ENCODE results near the gene AHR. TPM values are rescaled to one million over a fixed set of nuclear protein-coding genes. Genes with fewer than 3 reads are reported as not detected.

The AHR gene
- polyA plus RNA-seq (2013) = 65.1 TPM

GRCh38 chr7:17298102-17298839 is at the start of gene AHR:
Gene AHR (plus strand): TSS chr7:17298652. CDS start chr7:17299265, 613 bp downstream.
- peaks cover 16 to 35% (median 33%) of the 10 kb centered on the region in 4 experiments for H3K4me1 ChIP-seq (ENCODE audit: control extremely low read depth in 1 of 4, control insufficient read depth in 4 of 4, insufficient read depth in 4 of 4, low read length in 3 of 4)
- peak; percentile 95 to 97 (median 96) for DNase-seq
- no peaks in the 10 kb centered on the region for H3K27me3 ChIP-seq (replicated peaks in 2 of 5; ENCODE audit: control insufficient read depth in 4 of 5, insufficient read depth in 5 of 5, low read length in 4 of 5)
- no peaks in the 10 kb centered on the region for H3K9me3 ChIP-seq (ENCODE audit: control extremely low read depth in 1 of 5, control insufficient read depth in 4 of 5, insufficient read depth in 2 of 5, low read depth in 1 of 5, low read length in 4 of 5)
- peak within 1 kb of the TSS; percentile 85 to 100 (median 93) for H3K4me3 ChIP-seq (ENCODE audit: control insufficient read depth in 1 of 7, extremely low read depth in 1 of 7, insufficient read depth in 4 of 7, low read depth in 2 of 7, low read length in 6 of 7)
- ChIA-PET CTCF (interaction anchor here (1.0 to 3.1 kb wide), 6 partner anchors 9 to 380 kb away, joined by 4 to 12 read pairs (median 6); no protein-coding TSS in a partner anchor), POLR2A (interaction anchor here (1.1 to 1.3 kb wide), 2 partner anchors 24 to 261 kb away, joined by 3 to 6 read pairs; no protein-coding TSS in a partner anchor)
- 3% methylated on average over 34 of the region's 46 CpGs for WGBS (ENCODE audit: insufficient coverage)
- no peaks in the 10 kb centered on the region for H3K36me3 ChIP-seq (ENCODE audit: control insufficient read depth in 4 of 4, insufficient read depth in 4 of 4, low read length in 3 of 4)
- H3K27ac ChIP-seq (ENCODE audit: insufficient read depth in 1 of 2, low read depth in 1 of 2, low read length in 2 of 2, poor library complexity in 1 of 2, severe bottlenecking in 2 of 2) = peak within 1 kb of the TSS; percentile 46 to 71

- no peaks in the 10 kb centered on the region for H3K27me3 ChIP-seq (replicated peaks in 2 of 5; ENCODE audit: control insufficient read depth in 4 of 5, insufficient read depth in 5 of 5, low read length in 4 of 5)
- peaks cover 0 to 5% (median 0%) of the 10 kb centered on the region in 4 experiments for H3K4me1 ChIP-seq (ENCODE audit: control extremely low read depth in 1 of 4, control insufficient read depth in 4 of 4, insufficient read depth in 4 of 4, low read length in 3 of 4)
- WGBS (ENCODE audit: insufficient coverage) = no CpG with 5 or more reads among the region's 3 CpGs
- ChIA-PET POLR2A (no interaction called here), CTCF (no interaction called here)
- no peak overlapping the region for H3K4me3 ChIP-seq (ENCODE audit: control insufficient read depth in 1 of 7, extremely low read depth in 1 of 7, insufficient read depth in 4 of 7, low read depth in 2 of 7, low read length in 6 of 7)
- H3K9me3 ChIP-seq (ENCODE audit: control extremely low read depth in 1 of 5, control insufficient read depth in 4 of 5, insufficient read depth in 2 of 5, low read depth in 1 of 5, low read length in 4 of 5) = no peaks in the 10 kb centered on the region
- H3K36me3 ChIP-seq (ENCODE audit: control insufficient read depth in 4 of 4, insufficient read depth in 4 of 4, low read length in 3 of 4) = no peaks in the 10 kb centered on the region
- no peak overlapping the region for H3K27ac ChIP-seq (ENCODE audit: insufficient read depth in 1 of 2, low read depth in 1 of 2, low read length in 2 of 2, poor library complexity in 1 of 2, severe bottlenecking in 2 of 2)
- no peak for DNase-seq
Measured at GRCh38 chr7:17253885-17254284, 44.6 kb upstream of the AHR start.

DNA sequence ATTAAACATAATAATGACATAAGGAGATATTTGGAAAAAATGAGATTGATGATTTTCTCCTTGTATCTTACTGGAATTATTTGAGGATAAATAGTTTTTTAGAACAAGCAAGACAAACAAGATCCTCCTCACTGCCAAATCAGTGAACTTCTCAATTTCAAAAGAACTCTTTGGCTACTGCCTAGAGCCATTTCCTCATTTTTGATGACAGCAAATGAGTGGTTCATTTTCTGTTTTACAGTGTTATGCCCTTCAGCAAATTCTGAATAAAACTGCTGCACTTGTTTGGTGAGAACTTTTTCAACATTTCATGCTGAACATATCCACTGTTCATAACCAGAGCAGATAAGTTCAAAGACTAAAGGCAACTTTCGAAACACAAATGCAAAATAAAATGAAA is 42.5 kb upstream of the AHR start:
- Histone ChIP-seq H3K36me3 (ENCODE audit: control insufficient read depth in 4 of 4, insufficient read depth in 4 of 4, low read length in 3 of 4) (no peaks in the 10 kb centered on the region), H3K27ac (ENCODE audit: insufficient read depth in 1 of 2, low read depth in 1 of 2, low read length in 2 of 2, poor library complexity in 1 of 2, severe bottlenecking in 2 of 2) (no peak overlapping the region), H3K4me1 (ENCODE audit: control extremely low read depth in 1 of 4, control insufficient read depth in 4 of 4, insufficient read depth in 4 of 4, low read length in 3 of 4) (peaks cover 0 to 5% (median 0%) of the 10 kb centered on the region in 4 experiments), H3K4me3 (ENCODE audit: control insufficient read depth in 1 of 7, extremely low read depth in 1 of 7, insufficient read depth in 4 of 7, low read depth in 2 of 7, low read length in 6 of 7) (no peak overlapping the region), H3K27me3 (replicated peaks in 2 of 5; ENCODE audit: control insufficient read depth in 4 of 5, insufficient read depth in 5 of 5, low read length in 4 of 5) (no peaks in the 10 kb centered on the region), H3K9me3 (ENCODE audit: control extremely low read depth in 1 of 5, control insufficient read depth in 4 of 5, insufficient read depth in 2 of 5, low read depth in 1 of 5, low read length in 4 of 5) (no peaks in the 10 kb centered on the region)
- POLR2A ChIA-PET = no interaction called here
- no CpG with 5 or more reads among the region's 1 CpG for WGBS (ENCODE audit: insufficient coverage)
- peak in 2 of 3 donors; percentile 43 to 58 for DNase-seq
- CTCF ChIA-PET = no interaction called here

- Histone ChIP-seq H3K9me3 (ENCODE audit: control extremely low read depth in 1 of 5, control insufficient read depth in 4 of 5, insufficient read depth in 2 of 5, low read depth in 1 of 5, low read length in 4 of 5) (no peaks in the 10 kb centered on the region), H3K27me3 (replicated peaks in 2 of 5; ENCODE audit: control insufficient read depth in 4 of 5, insufficient read depth in 5 of 5, low read length in 4 of 5) (no peaks in the 10 kb centered on the region), H3K36me3 (ENCODE audit: control insufficient read depth in 4 of 4, insufficient read depth in 4 of 4, low read length in 3 of 4) (no peaks in the 10 kb centered on the region), H3K4me3 (ENCODE audit: control insufficient read depth in 1 of 7, extremely low read depth in 1 of 7, insufficient read depth in 4 of 7, low read depth in 2 of 7, low read length in 6 of 7) (no peak overlapping the region), H3K27ac (ENCODE audit: insufficient read depth in 1 of 2, low read depth in 1 of 2, low read length in 2 of 2, poor library complexity in 1 of 2, severe bottlenecking in 2 of 2) (no peak overlapping the region), H3K4me1 (ENCODE audit: control extremely low read depth in 1 of 4, control insufficient read depth in 4 of 4, insufficient read depth in 4 of 4, low read length in 3 of 4) (peaks cover 0 to 5% (median 0%) of the 10 kb centered on the region in 4 experiments)
- no CpG with 5 or more reads among the region's 2 CpGs for WGBS (ENCODE audit: insufficient coverage)
- no peak for DNase-seq
- POLR2A ChIA-PET = no interaction called here
- CTCF ChIA-PET = no interaction called here
Measured at GRCh38 chr7:17256375-17256774, 42.1 kb upstream of the AHR start.

DNA sequence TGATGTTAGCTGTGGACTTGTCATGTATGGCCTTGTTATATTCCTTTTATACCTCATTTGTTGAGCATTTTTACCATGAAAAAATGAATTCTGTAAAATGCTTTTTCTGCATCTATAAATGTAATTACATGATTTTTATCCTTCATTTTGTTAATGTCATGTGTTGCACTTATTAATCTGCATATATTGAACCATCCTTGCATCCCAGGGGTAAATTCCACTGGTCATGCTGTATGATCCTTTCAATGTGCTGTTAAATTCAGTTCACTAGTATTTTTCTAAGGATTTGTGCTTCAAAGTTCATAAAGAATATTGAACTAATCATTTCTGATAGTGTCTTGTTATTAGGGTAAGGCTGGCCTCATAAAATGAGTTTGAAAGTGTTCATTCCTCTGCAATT is 31.9 kb upstream of the AHR start:
- Histone ChIP-seq H3K27me3 (replicated peaks in 2 of 5; ENCODE audit: control insufficient read depth in 4 of 5, insufficient read depth in 5 of 5, low read length in 4 of 5) (no peaks in the 10 kb centered on the region), H3K27ac (ENCODE audit: insufficient read depth in 1 of 2, low read depth in 1 of 2, low read length in 2 of 2, poor library complexity in 1 of 2, severe bottlenecking in 2 of 2) (no peak overlapping the region), H3K36me3 (ENCODE audit: control insufficient read depth in 4 of 4, insufficient read depth in 4 of 4, low read length in 3 of 4) (peaks cover 0 to 3% (median 0%) of the 10 kb centered on the region in 4 experiments), H3K4me3 (ENCODE audit: control insufficient read depth in 1 of 7, extremely low read depth in 1 of 7, insufficient read depth in 4 of 7, low read depth in 2 of 7, low read length in 6 of 7) (no peak overlapping the region), H3K9me3 (ENCODE audit: control extremely low read depth in 1 of 5, control insufficient read depth in 4 of 5, insufficient read depth in 2 of 5, low read depth in 1 of 5, low read length in 4 of 5) (peaks cover 16 to 57% (median 19%) of the 10 kb centered on the region in 5 experiments), H3K4me1 (ENCODE audit: control extremely low read depth in 1 of 4, control insufficient read depth in 4 of 4, insufficient read depth in 4 of 4, low read length in 3 of 4) (no peaks in the 10 kb centered on the region)
- CTCF ChIA-PET = no interaction called here
- DNase-seq = peak in 2 of 3 donors; percentile 30 to 54
- POLR2A ChIA-PET = no interaction called here

GRCh38 chr7:17269341-17270221 is 28.9 kb upstream of the AHR start:
- Histone ChIP-seq H3K27me3 (replicated peaks in 2 of 5; ENCODE audit: control insufficient read depth in 4 of 5, insufficient read depth in 5 of 5, low read length in 4 of 5) (no peaks in the 10 kb centered on the region), H3K36me3 (ENCODE audit: control insufficient read depth in 4 of 4, insufficient read depth in 4 of 4, low read length in 3 of 4) (no peaks in the 10 kb centered on the region), H3K4me3 (ENCODE audit: control insufficient read depth in 1 of 7, extremely low read depth in 1 of 7, insufficient read depth in 4 of 7, low read depth in 2 of 7, low read length in 6 of 7) (no peak overlapping the region), H3K4me1 (ENCODE audit: control extremely low read depth in 1 of 4, control insufficient read depth in 4 of 4, insufficient read depth in 4 of 4, low read length in 3 of 4) (peaks cover 6 to 22% (median 9%) of the 10 kb centered on the region in 4 experiments), H3K27ac (ENCODE audit: insufficient read depth in 1 of 2, low read depth in 1 of 2, low read length in 2 of 2, poor library complexity in 1 of 2, severe bottlenecking in 2 of 2) (no peak overlapping the region), H3K9me3 (ENCODE audit: control extremely low read depth in 1 of 5, control insufficient read depth in 4 of 5, insufficient read depth in 2 of 5, low read depth in 1 of 5, low read length in 4 of 5) (peaks cover 16 to 58% (median 19%) of the 10 kb centered on the region in 5 experiments)
- peak in 2 of 3 donors; percentile 49 to 52 for DNase-seq
- no CpG with 5 or more reads among the region's 3 CpGs for WGBS (ENCODE audit: insufficient coverage)
- ChIA-PET POLR2A (no interaction called here), CTCF (no interaction called here)
